GM15510 (cell line): ENCODE data around the gene TKTL1.

ENCODE experiments used
- POLR2A ChIP-seq: IDR thresholded peaks from 3 replicates; pipeline ENCODE4 v1.6.1; 2011; ENCODE audit warnings: borderline replicate concordance; ENCODE audit not compliant: insufficient read length; ENCODE audit errors: extremely low read depth

The TKTL1 gene

GRCh38 chrX:154334496-154334895 is 38.9 kb downstream of the TKTL1 start:
- TF ChIP-seq POLR2A, result no peak

GRCh38 chrX:154348114-154348531 is 52.5 kb downstream of the TKTL1 start:
- no peak for TF ChIP-seq POLR2A

GRCh38 chrX:154348646-154349358 is 53.2 kb downstream of the TKTL1 start:
- TF ChIP-seq POLR2A, result peak; percentile 17

GRCh38 chrX:154349359-154349935 is 53.9 kb downstream of the TKTL1 start:
- no peak for TF ChIP-seq POLR2A

- TF ChIP-seq POLR2A, result no peak
Measured at GRCh38 chrX:154349979-154350378, 54.4 kb downstream of the TKTL1 start.

- TF ChIP-seq POLR2A, result no peak
Measured at GRCh38 chrX:154350429-154351182, 55.0 kb downstream of the TKTL1 start.

- no peak for TF ChIP-seq POLR2A
Measured at GRCh38 chrX:154351183-154352011, 55.8 kb downstream of the TKTL1 start.

GRCh38 chrX:154352012-154352401 is 56.4 kb downstream of the TKTL1 start:
- TF ChIP-seq POLR2A, result no peak

GRCh38 chrX:154352466-154352865 is 56.9 kb downstream of the TKTL1 start:
- no peak for TF ChIP-seq POLR2A

GRCh38 chrX:154353172-154353843 is 57.7 kb downstream of the TKTL1 start:
- TF ChIP-seq POLR2A, result no peak

- TF ChIP-seq POLR2A, result no peak
Measured at GRCh38 chrX:154354013-154354412, 58.4 kb downstream of the TKTL1 start.

GRCh38 chrX:154354516-154354915 is 58.9 kb downstream of the TKTL1 start:
- TF ChIP-seq POLR2A, result no peak

GRCh38 chrX:154355094-154355775 is 59.6 kb downstream of the TKTL1 start:
- TF ChIP-seq POLR2A, result no peak

GRCh38 chrX:154355776-154356140 is 60.2 kb downstream of the TKTL1 start:
- no peak for TF ChIP-seq POLR2A
